Liver (tissue), 9 donors: ENCODE measurements around the gene TPRG1L. TPM values are rescaled to one million over a fixed set of nuclear protein-coding genes. Genes with fewer than 3 reads are reported as not detected.

ENCODE experiments used
- DNase-seq: peaks from one replicate; pipeline ENCODE4 v3.0.0-alpha.2; 2017; ENCODE audit warnings: low spot score
- H3K27ac ChIP-seq, 2 donors: one replicate each; pipeline ENCODE4 v1.7.0; 2013; ENCODE audit warnings: inconsistent platforms in 2 of 2, low read length in 2 of 2, control low read depth in 1 of 2, low read depth in 1 of 2, mild to moderate bottlenecking in 1 of 2
- H3K27me3 ChIP-seq, 4 donors: one replicate each; pipeline versions ENCODE4 v1.6.1 to v1.7.0; 2013; ENCODE audit warnings: low read length in 3 of 4, inconsistent platforms in 1 of 4, mild to moderate bottlenecking in 1 of 4, moderate library complexity in 1 of 4; ENCODE audit not compliant: control insufficient read depth in 4 of 4, insufficient read depth in 4 of 4
- H3K36me3 ChIP-seq, 4 donors: one replicate each; pipeline versions ENCODE4 v1.6.1 to v1.7.0; 2013; ENCODE audit warnings: low read length in 3 of 4, mild to moderate bottlenecking in 3 of 4, low read depth in 1 of 4, moderate library complexity in 1 of 4; ENCODE audit not compliant: control insufficient read depth in 4 of 4, insufficient read depth in 3 of 4
- H3K4me1 ChIP-seq, 4 donors: one replicate each; pipeline versions ENCODE4 v1.6.1 to v1.7.0; 2013; ENCODE audit warnings: low read length in 3 of 4, mild to moderate bottlenecking in 3 of 4, moderate library complexity in 1 of 4; ENCODE audit not compliant: control insufficient read depth in 4 of 4, insufficient read depth in 4 of 4
- H3K4me3 ChIP-seq, 3 donors: one replicate each; pipeline versions ENCODE4 v1.6.1 to v1.7.0; 2013; ENCODE audit warnings: low read length in 3 of 3, control low read depth in 1 of 3, low read depth in 1 of 3, mild to moderate bottlenecking in 1 of 3
- H3K9ac ChIP-seq, 2 donors: one replicate each; pipeline ENCODE4 v1.7.0; 2013; ENCODE audit warnings: low read length in 2 of 2, mild to moderate bottlenecking in 2 of 2, moderate library complexity in 2 of 2, control low read depth in 1 of 2, low read depth in 1 of 2
- H3K9me3 ChIP-seq, 4 donors: one replicate each; pipeline versions ENCODE4 v1.6.1 to v1.7.0; 2013; ENCODE audit warnings: low read length in 3 of 4; ENCODE audit not compliant: control insufficient read depth in 4 of 4
- ATF3 ChIP-seq: IDR thresholded peaks from 2 replicates; pipeline ENCODE4 v1.6.1; 2016; ENCODE audit warnings: antibody characterized with exemption
- CTCF ChIP-seq: fragments of 150-350 bp; IDR thresholded peaks from 2 replicates; pipeline ENCODE4 v1.5.1; 2017; ENCODE audit warnings: improper control_type of control experiment, low read depth, low read length; ENCODE audit not compliant: missing input control
- FOXA1 ChIP-seq: IDR thresholded peaks from 2 replicates; pipeline ENCODE4 v1.6.1; 2016; ENCODE audit warnings: antibody characterized with exemption
- FOXA2 ChIP-seq: IDR thresholded peaks from 2 replicates; pipeline ENCODE4 v1.6.1; 2016; ENCODE audit warnings: antibody characterized with exemption
- HNF4A ChIP-seq, 2 donors: conservative IDR thresholded peaks; 2 replicates each; pipeline ENCODE4 v1.6.1; 2016; ENCODE audit warnings: antibody characterized with exemption in 2 of 2, mild to moderate bottlenecking in 2 of 2
- HNF4G ChIP-seq: IDR thresholded peaks from 2 replicates; pipeline ENCODE4 v1.6.1; 2016; ENCODE audit warnings: antibody characterized with exemption
- JUND ChIP-seq, 2 donors: IDR thresholded peaks; 2 replicates each; pipeline ENCODE4 v1.6.1; 2016; ENCODE audit warnings: antibody characterized with exemption in 2 of 2
- MAX ChIP-seq: IDR thresholded peaks from 2 replicates; pipeline ENCODE4 v1.6.1; 2016; ENCODE audit warnings: antibody characterized with exemption
- NR2F2 ChIP-seq: IDR thresholded peaks from 2 replicates; pipeline ENCODE4 v1.6.1; 2016; ENCODE audit warnings: antibody characterized with exemption
- RAD21 ChIP-seq, 2 donors: IDR thresholded peaks; 2 replicates each; pipeline ENCODE4 v1.6.1; 2016; ENCODE audit warnings: antibody characterized with exemption in 2 of 2, mild to moderate bottlenecking in 2 of 2
- REST ChIP-seq: IDR thresholded peaks from 2 replicates; pipeline ENCODE4 v1.6.1; 2016; ENCODE audit warnings: antibody characterized with exemption, mild to moderate bottlenecking
- RXRA ChIP-seq, 2 donors: IDR thresholded peaks; 2 replicates each; pipeline ENCODE4 v1.6.1; 2017 to 2018; ENCODE audit warnings: antibody characterized with exemption in 2 of 2, mild to moderate bottlenecking in 1 of 2
- YY1 ChIP-seq: IDR thresholded peaks from 2 replicates; pipeline ENCODE4 v1.6.1; 2016; ENCODE audit warnings: antibody characterized with exemption, mild to moderate bottlenecking
- WGBS: extraction: QIAGEN DNeasy Blood & Tissue Kit; methylation state at CpG from one replicate; pipeline ENCODE4 v1.1.7; 2013; 5-methylcytosine and 5-hydroxymethylcytosine counted together
- polyA plus RNA-seq, 2 donors: library from polyadenylated mRNA; stranded (reverse) in 1 of 2; unstranded in 1 of 2; fragments of 200-250 nt in 1 of 2; fragments of >200 nt in 1 of 2; fragmentation: Nextera tagmentation in 1 of 2; extraction: Ambion mirVana in 1 of 2; gene quantifications; one replicate each; pipeline versions ENCODE4 v1.2.1 to v1.2.3, GENCODE V29; 2013 to 2015
- total RNA-seq, 2 donors: library from RNA; depleted of rRNA; stranded (reverse); fragments of >200 nt; gene quantifications; one replicate each; pipeline ENCODE4 v1.2.3, GENCODE V29; 2014
- donor health status: healthy.
- donor health status: healthy.
- donor health status: healthy.
- donor health status: healthy.
- donor health status: healthy.

Gene TPRG1L
- total and polyA plus RNA-seq, 4 donors = 29.3 to 51.0 (median 43.9) TPM

GRCh38 chr1:3627515-3628253 lies 2.9 kb downstream of the TPRG1L start:
- no peak overlapping the region for H3K9ac ChIP-seq
- H3K4me1 ChIP-seq = peaks cover 9 to 28% (median 24%) of the 10 kb centered on the region in 4 donors
- H3K9me3 ChIP-seq = no peaks in the 10 kb centered on the region
- no peak overlapping the region for H3K4me3 ChIP-seq
- TF ChIP-seq CTCF = no peak
- no peak for TF ChIP-seq ATF3
- TF ChIP-seq RAD21 (IDR thresholded peaks at IDR 0.05) = no peak
- TF ChIP-seq MAX = no peak
- TF ChIP-seq HNF4A (conservative IDR thresholded peaks at IDR 0.05) = no peak
- TF ChIP-seq NR2F2 = no peak
- no peak for TF ChIP-seq JUND (IDR thresholded peaks at IDR 0.05)
- DNase-seq = no peak
- H3K27ac ChIP-seq = no peak overlapping the region
- H3K27me3 ChIP-seq = no peaks in the 10 kb centered on the region
- WGBS = 96% methylated on average over 26 of the region's 26 CpGs
- peaks cover 16 to 42% (median 21%) of the 10 kb centered on the region in 4 donors for H3K36me3 ChIP-seq

GRCh38 chr1:3628445-3628844 lies 3.6 kb downstream of the TPRG1L start:
- 92% methylated on average over 10 of the region's 10 CpGs for WGBS
- Histone ChIP-seq H3K27me3 (no peaks in the 10 kb centered on the region), H3K27ac (no peak overlapping the region), H3K9ac (no peak overlapping the region), H3K36me3 (peaks cover 16 to 47% (median 21%) of the 10 kb centered on the region in 4 donors), H3K4me1 (peaks cover 7 to 20% (median 17%) of the 10 kb centered on the region in 4 donors), H3K9me3 (no peaks in the 10 kb centered on the region), H3K4me3 (no peak overlapping the region)
- no peak for TF ChIP-seq HNF4A (conservative IDR thresholded peaks at IDR 0.05)
- no peak for TF ChIP-seq FOXA1
- TF ChIP-seq REST = no peak
- no peak for DNase-seq

- Histone ChIP-seq H3K4me1 (peaks cover 0 to 13% (median 9%) of the 10 kb centered on the region in 4 donors), H3K9ac (no peak overlapping the region), H3K27ac (no peak overlapping the region), H3K9me3 (no peaks in the 10 kb centered on the region), H3K4me3 (no peak overlapping the region), H3K36me3 (peaks cover 17 to 57% (median 24%) of the 10 kb centered on the region in 4 donors), H3K27me3 (no peaks in the 10 kb centered on the region)
- no peak for TF ChIP-seq FOXA2
- TF ChIP-seq RAD21 (IDR thresholded peaks at IDR 0.05) = no peak
- TF ChIP-seq HNF4G = no peak
- no peak for TF ChIP-seq ATF3
- no peak for TF ChIP-seq NR2F2
- TF ChIP-seq YY1 = no peak
- TF ChIP-seq RXRA (IDR thresholded peaks at IDR 0.05) = no peak
- DNase-seq = no peak
- WGBS = 94% methylated on average over 16 of the region's 16 CpGs
These were observed 4.8 kb downstream of the TPRG1L start for GRCh38 chr1:3629561-3630160.
